Measurements from ENCODE around the gene OBSL1.

- TF ChIP-seq, protein P1, sequence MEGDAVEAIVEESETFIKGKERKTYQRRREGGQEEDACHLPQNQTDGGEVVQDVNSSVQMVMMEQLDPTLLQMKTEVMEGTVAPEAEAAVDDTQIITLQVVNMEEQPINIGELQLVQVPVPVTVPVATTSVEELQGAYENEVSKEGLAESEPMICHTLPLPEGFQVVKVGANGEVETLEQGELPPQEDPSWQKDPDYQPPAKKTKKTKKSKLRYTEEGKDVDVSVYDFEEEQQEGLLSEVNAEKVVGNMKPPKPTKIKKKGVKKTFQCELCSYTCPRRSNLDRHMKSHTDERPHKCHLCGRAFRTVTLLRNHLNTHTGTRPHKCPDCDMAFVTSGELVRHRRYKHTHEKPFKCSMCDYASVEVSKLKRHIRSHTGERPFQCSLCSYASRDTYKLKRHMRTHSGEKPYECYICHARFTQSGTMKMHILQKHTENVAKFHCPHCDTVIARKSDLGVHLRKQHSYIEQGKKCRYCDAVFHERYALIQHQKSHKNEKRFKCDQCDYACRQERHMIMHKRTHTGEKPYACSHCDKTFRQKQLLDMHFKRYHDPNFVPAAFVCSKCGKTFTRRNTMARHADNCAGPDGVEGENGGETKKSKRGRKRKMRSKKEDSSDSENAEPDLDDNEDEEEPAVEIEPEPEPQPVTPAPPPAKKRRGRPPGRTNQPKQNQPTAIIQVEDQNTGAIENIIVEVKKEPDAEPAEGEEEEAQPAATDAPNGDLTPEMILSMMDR (IDR thresholded peaks at IDR 0.05), result no peak
- TF ChIP-seq, protein P2, sequence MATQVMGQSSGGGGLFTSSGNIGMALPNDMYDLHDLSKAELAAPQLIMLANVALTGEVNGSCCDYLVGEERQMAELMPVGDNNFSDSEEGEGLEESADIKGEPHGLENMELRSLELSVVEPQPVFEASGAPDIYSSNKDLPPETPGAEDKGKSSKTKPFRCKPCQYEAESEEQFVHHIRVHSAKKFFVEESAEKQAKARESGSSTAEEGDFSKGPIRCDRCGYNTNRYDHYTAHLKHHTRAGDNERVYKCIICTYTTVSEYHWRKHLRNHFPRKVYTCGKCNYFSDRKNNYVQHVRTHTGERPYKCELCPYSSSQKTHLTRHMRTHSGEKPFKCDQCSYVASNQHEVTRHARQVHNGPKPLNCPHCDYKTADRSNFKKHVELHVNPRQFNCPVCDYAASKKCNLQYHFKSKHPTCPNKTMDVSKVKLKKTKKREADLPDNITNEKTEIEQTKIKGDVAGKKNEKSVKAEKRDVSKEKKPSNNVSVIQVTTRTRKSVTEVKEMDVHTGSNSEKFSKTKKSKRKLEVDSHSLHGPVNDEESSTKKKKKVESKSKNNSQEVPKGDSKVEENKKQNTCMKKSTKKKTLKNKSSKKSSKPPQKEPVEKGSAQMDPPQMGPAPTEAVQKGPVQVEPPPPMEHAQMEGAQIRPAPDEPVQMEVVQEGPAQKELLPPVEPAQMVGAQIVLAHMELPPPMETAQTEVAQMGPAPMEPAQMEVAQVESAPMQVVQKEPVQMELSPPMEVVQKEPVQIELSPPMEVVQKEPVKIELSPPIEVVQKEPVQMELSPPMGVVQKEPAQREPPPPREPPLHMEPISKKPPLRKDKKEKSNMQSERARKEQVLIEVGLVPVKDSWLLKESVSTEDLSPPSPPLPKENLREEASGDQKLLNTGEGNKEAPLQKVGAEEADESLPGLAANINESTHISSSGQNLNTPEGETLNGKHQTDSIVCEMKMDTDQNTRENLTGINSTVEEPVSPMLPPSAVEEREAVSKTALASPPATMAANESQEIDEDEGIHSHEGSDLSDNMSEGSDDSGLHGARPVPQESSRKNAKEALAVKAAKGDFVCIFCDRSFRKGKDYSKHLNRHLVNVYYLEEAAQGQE (IDR thresholded peaks at IDR 0.05; ENCODE audit: insufficient read depth in 1 of 2, low read depth in 2 of 2, low read length in 1 of 2), result no peak
- TF ChIP-seq POLR2AphosphoS5 (IDR thresholded peaks at IDR 0.05; ENCODE audit: low read depth, low read length) (no peak), SIN3A (IDR thresholded peaks at IDR 0.05; ENCODE audit: borderline replicate concordance, insufficient read depth, low read depth, low read length) (no peak)
Measured at GRCh38 chr2:219510512-219511135, 60.7 kb downstream of the OBSL1 start.

All from Panc1 (cell line).